GM23338 (cell line): Measurements from ENCODE around the gene HNF1B. TPM values are rescaled to one million over a fixed set of nuclear protein-coding genes. Genes with fewer than 3 reads are reported as not detected.

Source experiments
- ATAC-seq: fragments of 200-7000 bp; cut with Tn5 transposase; 3 replicates; pipeline ENCODE4 v1.9.1; 2020
- DNase-seq: peaks from one replicate; pipeline ENCODE4 v3.0.0-alpha.2; 2015; ENCODE audit warnings: low spot score
- H2AFZ ChIP-seq: fragments of 200-600 bp; sonication (generic); 2 replicates; pipeline ENCODE4 v1.8.0; 2016; ENCODE audit warnings: antibody characterized with exemption, mild to moderate bottlenecking, moderate library complexity
- H3F3A ChIP-seq: fragments of 200-600 bp; sonication (generic); replicated peaks from 2 replicates; pipeline ENCODE4 v1.8.0; 2017; ENCODE audit warnings: antibody characterized with exemption, mixed run types, low read depth
- H3K27ac ChIP-seq: fragments of 200-600 bp; sonication (generic); 2 replicates; pipeline ENCODE4 v1.6.1; 2016; ENCODE audit warnings: low read depth
- H3K27me3 ChIP-seq: fragments of 200-600 bp; sonication (generic); 2 replicates; pipeline ENCODE4 v1.8.0; 2016; ENCODE audit warnings: mild to moderate bottlenecking, mixed run types, moderate library complexity; ENCODE audit not compliant: insufficient read depth
- H3K36me3 ChIP-seq: fragments of 200-600 bp; sonication (generic); 2 replicates; pipeline ENCODE4 v1.8.0; 2016; ENCODE audit warnings: mild to moderate bottlenecking; ENCODE audit not compliant: insufficient read depth
- H3K4me1 ChIP-seq: fragments of 200-600 bp; sonication (generic); 2 replicates; pipeline ENCODE4 v1.8.0; 2016; ENCODE audit warnings: mild to moderate bottlenecking, moderate library complexity; ENCODE audit not compliant: insufficient read depth
- H3K4me2 ChIP-seq: fragments of 200-600 bp; sonication (generic); 2 replicates; pipeline ENCODE4 v1.7.1; 2017; ENCODE audit warnings: mixed run types
- H3K4me3 ChIP-seq: fragments of 200-600 bp; sonication (generic); 2 replicates; pipeline ENCODE4 v1.6.1; 2016; ENCODE audit warnings: mixed run types
- H3K79me2 ChIP-seq: fragments of 200-600 bp; sonication (generic); replicated peaks from 2 replicates; pipeline ENCODE4 v1.8.0; 2017; ENCODE audit warnings: mild to moderate bottlenecking; ENCODE audit not compliant: insufficient read depth
- H3K9me2 ChIP-seq: fragments of 200-600 bp; sonication (generic); 2 replicates; pipeline ENCODE4 v1.8.0; 2017; ENCODE audit not compliant: insufficient read depth
- H4K20me1 ChIP-seq: fragments of 200-600 bp; sonication (generic); replicated peaks from 2 replicates; pipeline ENCODE4 v1.8.0; 2017; ENCODE audit warnings: mild to moderate bottlenecking; ENCODE audit not compliant: insufficient read depth
- H3K27ac Mint-ChIP-seq: 2 replicates; pipeline ENCODE4 v1.8.0; 2020; ENCODE audit warnings: inconsistent platforms, mild to moderate bottlenecking, moderate library complexity, mixed read lengths
- H3K27me3 Mint-ChIP-seq: 3 replicates; pipeline ENCODE4 v1.8.0; 2022; ENCODE audit warnings: low read depth, mild to moderate bottlenecking, moderate library complexity, mixed read lengths, inconsistent platforms; ENCODE audit not compliant: insufficient read depth, poor library complexity
- H3K36me3 Mint-ChIP-seq: 3 replicates; pipeline ENCODE4 v1.8.0; 2021; ENCODE audit warnings: low read depth, mild to moderate bottlenecking, inconsistent platforms, moderate library complexity, mixed read lengths
- H3K4me1 Mint-ChIP-seq: 3 replicates; pipeline ENCODE4 v1.8.0; 2020; ENCODE audit warnings: mild to moderate bottlenecking, inconsistent platforms, mixed read lengths
- H3K4me3 Mint-ChIP-seq: 3 replicates; pipeline ENCODE4 v1.8.0; 2021; ENCODE audit warnings: moderate library complexity, mild to moderate bottlenecking, inconsistent platforms, mixed read lengths
- H3K9me3 Mint-ChIP-seq: 3 replicates; pipeline ENCODE4 v1.8.0; 2020; ENCODE audit warnings: moderate library complexity, mild to moderate bottlenecking, inconsistent platforms, mixed read lengths
- CREB1 ChIP-seq: fragments of 250-450 bp; sonication (Bioruptor Pico); IDR thresholded peaks from 2 replicates; pipeline ENCODE4 v1.5.0; 2020; ENCODE audit warnings: low read depth, mild to moderate bottlenecking, moderate library complexity
- CTCF ChIP-seq, 2 experiments: fragments of 200-600 bp in 1 of 2; sonication (generic) in 1 of 2; conservative IDR thresholded peaks; 2 replicates each; pipeline versions ENCODE4 v1.5.1 to v1.6.1; 2016 to 2017; ENCODE audit warnings: antibody characterized with exemption in 2 of 2, low read depth in 2 of 2, mild to moderate bottlenecking in 2 of 2, moderate library complexity in 1 of 2
- ETS1 ChIP-seq: IDR thresholded peaks from 2 replicates; pipeline ENCODE4 v1.6.1; 2016; ENCODE audit warnings: antibody characterized with exemption
- EZH2 ChIP-seq: fragments of 200-600 bp; sonication (generic); IDR thresholded peaks from one replicate; pipeline ENCODE4 v1.8.0; 2017; ENCODE audit warnings: antibody characterized with exemption, mild to moderate bottlenecking, low read depth; ENCODE audit not compliant: unreplicated experiment
- EZH2phosphoT487 ChIP-seq: fragments of 200-600 bp; sonication (generic); IDR thresholded peaks from one replicate; pipeline ENCODE4 v1.8.1; 2018; ENCODE audit warnings: antibody characterized with exemption; ENCODE audit not compliant: unreplicated experiment
- JUNB ChIP-seq: IDR thresholded peaks from one replicate; pipeline ENCODE4 v1.6.1; 2016; ENCODE audit warnings: antibody characterized with exemption; ENCODE audit not compliant: unreplicated experiment
- NANOG ChIP-seq: IDR thresholded peaks from 2 replicates; pipeline ENCODE4 v1.6.1; 2016; ENCODE audit warnings: antibody characterized with exemption, borderline replicate concordance
- POLR2AphosphoS5 ChIP-seq: IDR thresholded peaks from 2 replicates; pipeline ENCODE4 v1.6.1; 2016; ENCODE audit warnings: antibody characterized with exemption, low read depth
- REST ChIP-seq: IDR thresholded peaks from one replicate; pipeline ENCODE4 v1.6.1; 2018; ENCODE audit warnings: antibody characterized with exemption; ENCODE audit not compliant: unreplicated experiment
- STAT1 ChIP-seq: IDR thresholded peaks from one replicate; pipeline ENCODE4 v1.6.1; 2016; ENCODE audit warnings: antibody characterized with exemption; ENCODE audit not compliant: unreplicated experiment
- ZNF114 ChIP-seq: fragments of 250-450 bp; sonication (Bioruptor Pico); IDR thresholded peaks from 2 replicates; pipeline ENCODE4 v1.5.0; 2020; ENCODE audit warnings: mild to moderate bottlenecking, moderate library complexity
- ZNF331 ChIP-seq: fragments of 250-450 bp; sonication (Bioruptor Pico); IDR thresholded peaks from 2 replicates; pipeline ENCODE4 v1.5.0; 2020; ENCODE audit warnings: low read depth, mild to moderate bottlenecking, moderate library complexity
- ZNF462 ChIP-seq: fragments of 250-450 bp; sonication (Bioruptor Pico); IDR thresholded peaks from 2 replicates; pipeline ENCODE4 v1.5.0; 2020; ENCODE audit warnings: mild to moderate bottlenecking, moderate library complexity
- polyA plus RNA-seq: library from polyadenylated mRNA; unstranded; fragments of >200 nt; fragmentation: Nextera tagmentation; extraction: Ambion mirVana; gene quantifications from 2 replicates; pipeline ENCODE4 v1.2.1, GENCODE V29; 2016
- total RNA-seq: library from RNA; depleted of rRNA; stranded (reverse); fragments of >200 nt; shearing (Covaris generic); gene quantifications from 2 replicates; pipeline ENCODE4 v1.2.3, GENCODE V29; 2014

HNF1B gene
- total and polyA plus RNA-seq, 2 experiments from 2014 or later: 0.07 to 0.19 TPM

GRCh38 chr17:37671028-37671823 is 73.6 kb downstream of the HNF1B start:
- H3K36me3 Mint-ChIP-seq: no peaks in the 10 kb centered on the region
- no peak overlapping the region for H3K4me2 ChIP-seq
- H3K4me3 Mint-ChIP-seq: no peak overlapping the region
- DNase-seq (no peak), ATAC-seq (no peak)
- H3K4me1 ChIP-seq: 0 out of 2 replicates have a peak, but pooled peaks cover under 1% of the 10 kb centered on the region
- no peaks in the 10 kb centered on the region for H3K4me1 Mint-ChIP-seq
- H3K27ac Mint-ChIP-seq: no peak overlapping the region
- no peaks in the 10 kb centered on the region for H3F3A ChIP-seq
- H2AFZ ChIP-seq: no peak overlapping the region; the same call in 1 of the 2 replicates
- no peaks in the 10 kb centered on the region for H3K79me2 ChIP-seq
- no peaks in the 10 kb centered on the region for H4K20me1 ChIP-seq
- peaks cover 5% of the 10 kb centered on the region for H3K27me3 Mint-ChIP-seq
- H3K27me3 ChIP-seq: no peaks in the 10 kb centered on the region
- TF ChIP-seq ZNF331 (CRISPR knock-in tag) (no peak), CTCF (conservative IDR thresholded peaks at IDR 0.05; ENCODE audit: low read depth in 2 of 2) (no peak), CREB1 (CRISPR knock-in tag) (no peak), ZNF114 (CRISPR knock-in tag) (no peak), ZNF462 (CRISPR knock-in tag) (no peak), JUNB (no peak), POLR2AphosphoS5 (no peak), ETS1 (no peak), NANOG (no peak), REST (no peak), STAT1 (no peak), EZH2phosphoT487 (no peak), EZH2 (no peak)
- H3K27ac ChIP-seq: no peak overlapping the region
- no peaks in the 10 kb centered on the region for H3K9me3 Mint-ChIP-seq
- no peak overlapping the region for H3K4me3 ChIP-seq
- H3K36me3 ChIP-seq: no peaks in the 10 kb centered on the region
- H3K9me2 ChIP-seq: no peaks in the 10 kb centered on the region
